HL-60 (cell line): ENCODE measurements around the gene SPDYC.
A peak's percentile ranks its signal among the peaks of the same experiment; 100 is the strongest.

Experiments used
- CTCF ChIP-seq: IDR thresholded peaks from one replicate; pipeline ENCODE4 v1.5.1; 2011; ENCODE audit warnings: low read length, control low read depth, inconsistent platforms; ENCODE audit not compliant: insufficient read depth
- POLR2AphosphoS5 ChIP-seq: IDR thresholded peaks from 2 replicates; pipeline ENCODE4 v1.6.1; 2012; ENCODE audit warnings: low read depth

- no peak for TF ChIP-seq CTCF
- peak; percentile 95 for TF ChIP-seq POLR2AphosphoS5
Observed at GRCh38 chr11:65121865-65122696, 48.0 kb upstream of the SPDYC start, which contains the start of the genes FAU and MRPL49.
